Mesenchymal stem cell (in vitro differentiated cells and primary cell): ENCODE data around the gene COL24A1.

Source experiments
- DNase-seq: peaks from one replicate; pipeline ENCODE4 v3.0.0-alpha.2; 2013
- H2AFZ ChIP-seq: one replicate; pipeline ENCODE4 v1.6.1; 2013; ENCODE audit warnings: low read depth, mild to moderate bottlenecking, control low read depth, inconsistent platforms, low read length, moderate library complexity
- H2AK5ac ChIP-seq: 2 replicates; pipeline ENCODE4 v1.6.1; 2013; ENCODE audit warnings: low read length, moderate library complexity, mild to moderate bottlenecking, inconsistent platforms; ENCODE audit not compliant: severe bottlenecking
- H2BK120ac ChIP-seq: one replicate; pipeline ENCODE4 v1.6.1; 2013; ENCODE audit warnings: low read depth, mild to moderate bottlenecking, inconsistent platforms, low read length, moderate library complexity
- H2BK12ac ChIP-seq, 2 experiments: one replicate each; pipeline ENCODE4 v1.6.1; 2013; ENCODE audit warnings: inconsistent platforms in 2 of 2, low read length in 2 of 2, mild to moderate bottlenecking in 2 of 2, moderate library complexity in 2 of 2, control low read depth in 1 of 2
- H2BK15ac ChIP-seq: one replicate; pipeline ENCODE4 v1.6.1; 2013; ENCODE audit warnings: mild to moderate bottlenecking, low read depth, inconsistent platforms; ENCODE audit not compliant: poor library complexity, severe bottlenecking
- H2BK5ac ChIP-seq: 2 replicates; pipeline ENCODE4 v1.6.1; 2013; ENCODE audit warnings: low read depth, mild to moderate bottlenecking, low read length, control low read depth, inconsistent platforms; ENCODE audit not compliant: poor library complexity, severe bottlenecking
- H3K14ac ChIP-seq, 2 experiments: one replicate each; pipeline ENCODE4 v1.6.1; 2013; ENCODE audit warnings: inconsistent platforms in 2 of 2, low read length in 2 of 2, control low read depth in 1 of 2, mild to moderate bottlenecking in 1 of 2, moderate library complexity in 1 of 2
- H3K18ac ChIP-seq, 2 experiments: one replicate each; pipeline ENCODE4 v1.6.1; 2013; ENCODE audit warnings: inconsistent platforms in 2 of 2, low read length in 2 of 2, control low read depth in 1 of 2, low read depth in 1 of 2, mild to moderate bottlenecking in 1 of 2
- H3K23ac ChIP-seq, 2 experiments: one replicate each; pipeline ENCODE4 v1.6.1; 2013; ENCODE audit warnings: inconsistent platforms in 2 of 2, low read length in 2 of 2, mild to moderate bottlenecking in 2 of 2, moderate library complexity in 2 of 2, control low read depth in 1 of 2
- H3K27ac ChIP-seq: 2 replicates; pipeline ENCODE4 v1.5.1; 2013; ENCODE audit warnings: mild to moderate bottlenecking, moderate library complexity, low read length, control low read depth, inconsistent platforms; ENCODE audit not compliant: poor library complexity, severe bottlenecking
- H3K27me3 ChIP-seq, 2 experiments: 2 replicates each; pipeline versions ENCODE4 v1.6.1 to v1.7.0; 2013; ENCODE audit warnings: low read length in 2 of 2, mild to moderate bottlenecking in 2 of 2, moderate library complexity in 2 of 2, control low read depth in 1 of 2, inconsistent platforms in 1 of 2; ENCODE audit not compliant: control insufficient read depth in 1 of 2, insufficient read depth in 1 of 2
- H3K36me3 ChIP-seq, 2 experiments: 2 replicates each; pipeline versions ENCODE4 v1.6.1 to v1.7.0; 2013; ENCODE audit warnings: low read length in 2 of 2, control low read depth in 1 of 2, inconsistent platforms in 1 of 2, low read depth in 1 of 2, mild to moderate bottlenecking in 1 of 2; ENCODE audit not compliant: insufficient read depth in 2 of 2, control insufficient read depth in 1 of 2
- H3K4ac ChIP-seq, 2 experiments: one replicate each; pipeline ENCODE4 v1.6.1; 2013; ENCODE audit warnings: inconsistent platforms in 2 of 2, low read length in 2 of 2, mild to moderate bottlenecking in 2 of 2, moderate library complexity in 2 of 2, control low read depth in 1 of 2, low read depth in 1 of 2
- H3K4me1 ChIP-seq: 2 replicates; pipeline ENCODE4 v1.6.1; 2013; ENCODE audit warnings: low read depth, low read length, control low read depth; ENCODE audit not compliant: control insufficient read depth, insufficient read depth
- H3K4me2 ChIP-seq: 2 replicates; pipeline ENCODE4 v1.6.1; 2013; ENCODE audit warnings: low read length, mild to moderate bottlenecking, inconsistent platforms; ENCODE audit not compliant: poor library complexity, severe bottlenecking
- H3K4me3 ChIP-seq, 2 experiments: 2 replicates each; pipeline versions ENCODE4 v1.5.1 to v1.7.0; 2013; ENCODE audit warnings: low read length in 2 of 2, mild to moderate bottlenecking in 2 of 2, control low read depth in 1 of 2, low read depth in 1 of 2; ENCODE audit not compliant: insufficient read depth in 1 of 2
- H3K79me1 ChIP-seq: replicated peaks from 2 replicates; pipeline ENCODE4 v1.6.1; 2013; ENCODE audit warnings: mild to moderate bottlenecking, control low read depth, low read length, inconsistent platforms; ENCODE audit not compliant: poor library complexity, severe bottlenecking
- H3K9ac ChIP-seq: 2 replicates; pipeline ENCODE4 v1.7.0; 2013; ENCODE audit warnings: mild to moderate bottlenecking, low read length, moderate library complexity
- H3K9me3 ChIP-seq: 2 replicates; pipeline ENCODE4 v1.7.0; 2013; ENCODE audit warnings: mild to moderate bottlenecking, low read length; ENCODE audit not compliant: control insufficient read depth
- H4K8ac ChIP-seq: one replicate; pipeline ENCODE4 v1.6.1; 2013; ENCODE audit warnings: inconsistent platforms, mild to moderate bottlenecking, low read length, moderate library complexity
- H4K91ac ChIP-seq: one replicate; pipeline ENCODE4 v1.6.1; 2013; ENCODE audit warnings: mild to moderate bottlenecking, low read length, inconsistent platforms
- WGBS: methylation state at CpG from one replicate; pipeline ENCODE4 v1.1.7; 2013; ENCODE audit warnings: mixed read lengths; 5-methylcytosine and 5-hydroxymethylcytosine counted together

The COL24A1 gene

GRCh38 chr1:85938829-85939228 is 217.7 kb downstream of the COL24A1 start:
- 83% methylated on average over 2 of the region's 4 CpGs for WGBS
- Histone ChIP-seq H3K27ac (no peak overlapping the region), H4K8ac (no peak overlapping the region), H3K4me2 (no peak overlapping the region), H3K4ac (no peak overlapping the region), H3K79me1 (no peaks in the 10 kb centered on the region), H3K36me3 (no peaks in the 10 kb centered on the region), H3K27me3 (no peaks in the 10 kb centered on the region), H2BK120ac (no peak overlapping the region), H3K9me3 (no peaks in the 10 kb centered on the region), H3K4me3 (no peak overlapping the region), H2BK15ac (no peak overlapping the region), H2AK5ac (no peak overlapping the region), H3K23ac (no peak overlapping the region), H2AFZ (no peak overlapping the region), H4K91ac (no peak overlapping the region), H3K4me1 (no peaks in the 10 kb centered on the region), H3K18ac (no peak overlapping the region), H2BK12ac (no peak overlapping the region), H3K9ac (no peak overlapping the region), H2BK5ac (no peak overlapping the region), H3K14ac (no peak overlapping the region)
- no peak for DNase-seq

- Histone ChIP-seq H3K14ac (no peak overlapping the region), H4K91ac (no peak overlapping the region), H3K4me2 (no peak overlapping the region), H3K27me3 (no peaks in the 10 kb centered on the region), H4K8ac (no peak overlapping the region), H3K9me3 (no peaks in the 10 kb centered on the region), H3K4ac (no peak overlapping the region), H3K4me3 (no peak overlapping the region), H2BK120ac (no peak overlapping the region), H2AK5ac (no peak overlapping the region), H3K23ac (no peak overlapping the region), H2AFZ (no peak overlapping the region), H3K4me1 (no peaks in the 10 kb centered on the region), H3K9ac (no peak overlapping the region), H3K27ac (no peak overlapping the region), H3K18ac (no peak overlapping the region), H2BK15ac (no peak overlapping the region), H3K79me1 (no peaks in the 10 kb centered on the region), H2BK12ac (no peak overlapping the region), H3K36me3 (no peaks in the 10 kb centered on the region), H2BK5ac (no peak overlapping the region)
- DNase-seq: no peak
- 76% methylated on average over 2 of the region's 2 CpGs for WGBS
Measured at GRCh38 chr1:85936470-85936869, 220.1 kb downstream of the COL24A1 start.

GRCh38 chr1:85936057-85936456 is 220.5 kb downstream of the COL24A1 start:
- H3K27ac ChIP-seq: no peak overlapping the region
- H4K91ac ChIP-seq: no peak overlapping the region
- no peak overlapping the region for H3K23ac ChIP-seq
- DNase-seq: no peak
- H2BK120ac ChIP-seq: no peak overlapping the region
- no peak overlapping the region for H3K18ac ChIP-seq
- H3K9ac ChIP-seq: no peak overlapping the region
- H3K9me3 ChIP-seq: no peaks in the 10 kb centered on the region
- H3K4me2 ChIP-seq: no peak overlapping the region
- no peak overlapping the region for H3K14ac ChIP-seq
- no peak overlapping the region for H3K4ac ChIP-seq
- no peak overlapping the region for H3K4me3 ChIP-seq
- no peak overlapping the region for H2AK5ac ChIP-seq
- WGBS: 100% methylated on average over 1 of the region's 1 CpG
- no peak overlapping the region for H2BK15ac ChIP-seq
- H2BK12ac ChIP-seq: no peak overlapping the region
- H2BK5ac ChIP-seq: no peak overlapping the region
- no peaks in the 10 kb centered on the region for H3K36me3 ChIP-seq
- no peaks in the 10 kb centered on the region for H3K4me1 ChIP-seq
- H3K79me1 ChIP-seq: no peaks in the 10 kb centered on the region
- H2AFZ ChIP-seq: no peak overlapping the region
- no peak overlapping the region for H4K8ac ChIP-seq
- no peaks in the 10 kb centered on the region for H3K27me3 ChIP-seq

- Histone ChIP-seq H3K4me2 (no peak overlapping the region), H3K23ac (no peak overlapping the region), H3K79me1 (no peaks in the 10 kb centered on the region), H4K8ac (no peak overlapping the region), H2BK15ac (no peak overlapping the region), H3K4me1 (no peaks in the 10 kb centered on the region), H3K27me3 (no peaks in the 10 kb centered on the region), H3K18ac (no peak overlapping the region), H2AK5ac (no peak overlapping the region), H2BK5ac (no peak overlapping the region), H3K9ac (no peak overlapping the region), H2AFZ (no peak overlapping the region), H3K36me3 (no peaks in the 10 kb centered on the region), H3K9me3 (no peaks in the 10 kb centered on the region), H2BK12ac (no peak overlapping the region), H4K91ac (no peak overlapping the region), H3K14ac (no peak overlapping the region), H3K4ac (no peak overlapping the region), H2BK120ac (no peak overlapping the region), H3K27ac (no peak overlapping the region), H3K4me3 (no peak overlapping the region)
- DNase-seq: peak; percentile 44
- WGBS: 89% methylated on average over 2 of the region's 2 CpGs
Measured at GRCh38 chr1:85935234-85935633, 221.3 kb downstream of the COL24A1 start.
